Measurements from ENCODE around the gene TTC19.

TTC19 gene

GRCh38 chr17:15955793-15956541, 43.7 kb upstream of the TTC19 start:
- no peak for TF ChIP-seq TEAD4 (IDR thresholded peaks at IDR 0.05)
- no peak for TF ChIP-seq CEBPB (IDR thresholded peaks at IDR 0.05)
- TF ChIP-seq EGR1 (IDR thresholded peaks at IDR 0.05): no peak
- no peak for TF ChIP-seq YY1 (IDR thresholded peaks at IDR 0.05; ENCODE audit: low read depth)
- TF ChIP-seq FOXM1 (IDR thresholded peaks at IDR 0.05; ENCODE audit: borderline replicate concordance, low read depth): no peak

GRCh38 chr17:15957206-15957605, 42.4 kb upstream of the TTC19 start:
- TF ChIP-seq ZBTB7A (IDR thresholded peaks at IDR 0.05; ENCODE audit: low read depth) (no peak), CREB1 (IDR thresholded peaks at IDR 0.05; ENCODE audit: low read depth) (no peak), FOXM1 (IDR thresholded peaks at IDR 0.05; ENCODE audit: borderline replicate concordance, low read depth) (no peak), TAF1 (IDR thresholded peaks at IDR 0.05; ENCODE audit: low read depth) (no peak), RAD21 (IDR thresholded peaks at IDR 0.05; ENCODE audit: low read depth) (no peak), TEAD4 (IDR thresholded peaks at IDR 0.05) (no peak), EP300 (IDR thresholded peaks at IDR 0.05; ENCODE audit: borderline replicate concordance) (no peak), YY1 (IDR thresholded peaks at IDR 0.05; ENCODE audit: low read depth) (no peak), CEBPB (IDR thresholded peaks at IDR 0.05) (no peak), EGR1 (IDR thresholded peaks at IDR 0.05) (no peak), USF1 (IDR thresholded peaks at IDR 0.05) (no peak), TCF12 (IDR thresholded peaks at IDR 0.05; ENCODE audit: low read depth) (no peak), NFIC (IDR thresholded peaks at IDR 0.05) (no peak)
- TF ChIP-seq, protein P1, sequence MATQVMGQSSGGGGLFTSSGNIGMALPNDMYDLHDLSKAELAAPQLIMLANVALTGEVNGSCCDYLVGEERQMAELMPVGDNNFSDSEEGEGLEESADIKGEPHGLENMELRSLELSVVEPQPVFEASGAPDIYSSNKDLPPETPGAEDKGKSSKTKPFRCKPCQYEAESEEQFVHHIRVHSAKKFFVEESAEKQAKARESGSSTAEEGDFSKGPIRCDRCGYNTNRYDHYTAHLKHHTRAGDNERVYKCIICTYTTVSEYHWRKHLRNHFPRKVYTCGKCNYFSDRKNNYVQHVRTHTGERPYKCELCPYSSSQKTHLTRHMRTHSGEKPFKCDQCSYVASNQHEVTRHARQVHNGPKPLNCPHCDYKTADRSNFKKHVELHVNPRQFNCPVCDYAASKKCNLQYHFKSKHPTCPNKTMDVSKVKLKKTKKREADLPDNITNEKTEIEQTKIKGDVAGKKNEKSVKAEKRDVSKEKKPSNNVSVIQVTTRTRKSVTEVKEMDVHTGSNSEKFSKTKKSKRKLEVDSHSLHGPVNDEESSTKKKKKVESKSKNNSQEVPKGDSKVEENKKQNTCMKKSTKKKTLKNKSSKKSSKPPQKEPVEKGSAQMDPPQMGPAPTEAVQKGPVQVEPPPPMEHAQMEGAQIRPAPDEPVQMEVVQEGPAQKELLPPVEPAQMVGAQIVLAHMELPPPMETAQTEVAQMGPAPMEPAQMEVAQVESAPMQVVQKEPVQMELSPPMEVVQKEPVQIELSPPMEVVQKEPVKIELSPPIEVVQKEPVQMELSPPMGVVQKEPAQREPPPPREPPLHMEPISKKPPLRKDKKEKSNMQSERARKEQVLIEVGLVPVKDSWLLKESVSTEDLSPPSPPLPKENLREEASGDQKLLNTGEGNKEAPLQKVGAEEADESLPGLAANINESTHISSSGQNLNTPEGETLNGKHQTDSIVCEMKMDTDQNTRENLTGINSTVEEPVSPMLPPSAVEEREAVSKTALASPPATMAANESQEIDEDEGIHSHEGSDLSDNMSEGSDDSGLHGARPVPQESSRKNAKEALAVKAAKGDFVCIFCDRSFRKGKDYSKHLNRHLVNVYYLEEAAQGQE (IDR thresholded peaks at IDR 0.05; ENCODE audit: low read depth): no peak
- TF ChIP-seq, protein P2, sequence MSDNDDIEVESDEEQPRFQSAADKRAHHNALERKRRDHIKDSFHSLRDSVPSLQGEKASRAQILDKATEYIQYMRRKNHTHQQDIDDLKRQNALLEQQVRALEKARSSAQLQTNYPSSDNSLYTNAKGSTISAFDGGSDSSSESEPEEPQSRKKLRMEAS (IDR thresholded peaks at IDR 0.05): no peak

DNA sequence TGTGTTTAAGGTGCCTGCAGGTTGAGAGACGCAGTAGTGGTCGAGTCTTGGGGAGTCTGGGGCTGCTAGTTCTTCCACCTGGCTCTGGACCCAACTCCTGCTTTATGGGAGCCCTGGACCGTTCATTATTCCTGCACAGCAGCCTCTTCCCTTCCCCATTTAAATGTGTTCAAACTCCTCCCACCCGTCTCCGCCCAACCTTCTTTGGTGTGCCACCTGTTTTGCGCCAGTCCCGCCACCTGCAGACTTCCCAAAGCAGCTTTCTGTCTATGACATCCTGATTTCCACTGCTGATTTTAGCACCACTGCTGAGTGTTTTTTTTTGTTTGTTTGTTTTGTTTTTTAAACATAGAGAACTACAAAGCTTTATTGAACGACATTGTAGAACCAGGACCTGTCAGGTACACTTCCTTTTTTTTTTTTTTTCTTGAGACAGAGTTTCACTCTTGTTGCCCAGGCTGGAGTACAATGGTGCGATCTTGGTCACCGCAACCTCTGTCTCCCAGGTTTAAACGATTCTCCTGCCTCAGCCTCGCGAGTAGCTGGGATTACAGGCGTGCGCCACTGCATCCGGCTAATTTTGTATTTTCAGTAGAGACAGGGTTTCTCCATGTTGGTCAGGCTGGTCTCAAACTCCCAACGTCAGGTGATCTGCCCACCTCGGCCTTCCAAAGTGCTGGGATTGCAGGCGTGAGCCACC, 41.9 kb upstream of the TTC19 start:
- TF ChIP-seq NFIC (IDR thresholded peaks at IDR 0.05) (no peak), RAD21 (IDR thresholded peaks at IDR 0.05; ENCODE audit: low read depth) (no peak), EP300 (IDR thresholded peaks at IDR 0.05; ENCODE audit: borderline replicate concordance) (no peak), USF1 (IDR thresholded peaks at IDR 0.05) (no peak), ZBTB7A (IDR thresholded peaks at IDR 0.05; ENCODE audit: low read depth) (no peak), EGR1 (IDR thresholded peaks at IDR 0.05) (no peak), CREB1 (IDR thresholded peaks at IDR 0.05; ENCODE audit: low read depth) (no peak), CEBPB (IDR thresholded peaks at IDR 0.05) (no peak), FOXM1 (IDR thresholded peaks at IDR 0.05; ENCODE audit: borderline replicate concordance, low read depth) (no peak), TCF12 (IDR thresholded peaks at IDR 0.05; ENCODE audit: low read depth) (no peak), YY1 (IDR thresholded peaks at IDR 0.05; ENCODE audit: low read depth) (no peak)
- TF ChIP-seq, protein P2 (IDR thresholded peaks at IDR 0.05): no peak

DNA sequence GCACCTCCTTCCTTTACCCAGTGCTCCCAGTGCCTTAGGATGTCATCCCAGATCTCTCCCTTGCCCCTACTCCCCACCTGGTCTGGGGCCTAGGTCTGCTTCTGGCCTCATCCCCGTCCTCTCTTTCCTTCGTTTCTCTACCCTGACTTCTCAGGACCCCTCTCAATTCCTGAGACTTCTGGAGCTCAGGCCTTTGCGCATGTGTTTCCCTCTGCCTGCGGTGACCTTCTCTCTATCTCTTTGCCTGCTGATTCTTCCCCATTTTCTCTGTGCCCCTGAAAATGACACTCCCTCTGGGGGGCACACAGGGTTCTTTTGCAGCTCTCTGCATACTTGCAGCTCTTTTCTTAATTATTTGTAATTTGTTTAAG, 41.2 kb upstream of the TTC19 start:
- TF ChIP-seq RAD21 (IDR thresholded peaks at IDR 0.05; ENCODE audit: low read depth) (no peak), TEAD4 (IDR thresholded peaks at IDR 0.05) (no peak), TAF1 (IDR thresholded peaks at IDR 0.05; ENCODE audit: low read depth) (no peak), EP300 (IDR thresholded peaks at IDR 0.05; ENCODE audit: borderline replicate concordance) (no peak), YY1 (IDR thresholded peaks at IDR 0.05; ENCODE audit: low read depth) (no peak), TCF12 (IDR thresholded peaks at IDR 0.05; ENCODE audit: low read depth) (no peak), CREB1 (IDR thresholded peaks at IDR 0.05; ENCODE audit: low read depth) (no peak), EGR1 (IDR thresholded peaks at IDR 0.05) (no peak), ZBTB7A (IDR thresholded peaks at IDR 0.05; ENCODE audit: low read depth) (no peak)
- TF ChIP-seq, protein P2 (IDR thresholded peaks at IDR 0.05): no peak

GRCh38 chr17:15963670-15964110, 35.9 kb upstream of the TTC19 start:
- TF ChIP-seq NFIC (IDR thresholded peaks at IDR 0.05) (peak; percentile 71), TCF12 (IDR thresholded peaks at IDR 0.05; ENCODE audit: low read depth) (no peak), ZBTB7A (IDR thresholded peaks at IDR 0.05; ENCODE audit: low read depth) (no peak), CEBPB (IDR thresholded peaks at IDR 0.05) (no peak), CREB1 (IDR thresholded peaks at IDR 0.05; ENCODE audit: low read depth) (no peak), FOXM1 (IDR thresholded peaks at IDR 0.05; ENCODE audit: borderline replicate concordance, low read depth) (peak; percentile 23; the same call in 1 of the 2 replicates), EP300 (IDR thresholded peaks at IDR 0.05; ENCODE audit: borderline replicate concordance) (0 out of 2 replicates have a peak, but pooled peaks have one; percentile 43), TEAD4 (IDR thresholded peaks at IDR 0.05) (peak; percentile 44)
- TF ChIP-seq, protein P2 (IDR thresholded peaks at IDR 0.05): no peak

DNA sequence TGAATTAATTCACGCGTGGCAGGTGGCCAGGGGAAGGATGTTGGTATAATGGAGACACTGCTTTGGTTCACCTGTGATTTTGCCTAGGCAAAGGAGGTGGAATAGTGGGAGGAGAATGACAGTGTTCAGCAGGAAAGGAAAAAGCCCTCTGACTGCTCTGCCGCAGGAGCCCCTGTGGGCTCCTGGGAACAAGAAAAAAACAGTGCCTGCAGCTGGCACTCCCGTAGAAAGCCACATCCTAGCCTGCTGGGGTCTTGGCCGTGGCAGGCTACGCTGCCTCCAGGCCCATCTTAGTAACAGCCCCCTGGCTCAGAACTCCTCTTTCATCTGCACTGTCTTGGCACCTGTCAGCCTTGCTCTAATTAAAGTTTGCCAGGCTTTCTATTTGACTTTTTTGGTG, 34.1 kb upstream of the TTC19 start:
- no peak for TF ChIP-seq TEAD4 (IDR thresholded peaks at IDR 0.05)
- no peak for TF ChIP-seq CEBPB (IDR thresholded peaks at IDR 0.05)
- TF ChIP-seq TAF1 (IDR thresholded peaks at IDR 0.05; ENCODE audit: low read depth): no peak
- TF ChIP-seq EGR1 (IDR thresholded peaks at IDR 0.05): no peak
- no peak for TF ChIP-seq FOXM1 (IDR thresholded peaks at IDR 0.05; ENCODE audit: borderline replicate concordance, low read depth)
- no peak for TF ChIP-seq ZBTB7A (IDR thresholded peaks at IDR 0.05; ENCODE audit: low read depth)
- no peak for TF ChIP-seq NFIC (IDR thresholded peaks at IDR 0.05)
- TF ChIP-seq TCF12 (IDR thresholded peaks at IDR 0.05; ENCODE audit: low read depth): no peak
- no peak for TF ChIP-seq CREB1 (IDR thresholded peaks at IDR 0.05; ENCODE audit: low read depth)
- TF ChIP-seq USF1 (IDR thresholded peaks at IDR 0.05): no peak
- TF ChIP-seq, protein P2 (IDR thresholded peaks at IDR 0.05): no peak
- TF ChIP-seq RAD21 (IDR thresholded peaks at IDR 0.05; ENCODE audit: low read depth): no peak
- no peak for TF ChIP-seq EP300 (IDR thresholded peaks at IDR 0.05; ENCODE audit: borderline replicate concordance)
- TF ChIP-seq, protein P1 (IDR thresholded peaks at IDR 0.05; ENCODE audit: low read depth): no peak
